Stromal cell of bone marrow (primary cell): ENCODE measurements around the gene CHIT1.
"Not testable (repeated sequence)": the region's sequence is repeated elsewhere in the genome, so short reads cannot be mapped to it uniquely, and the experiment has no call there.

Experiments used
- DNase-seq: peaks from one replicate; pipeline ENCODE4 v3.0.0-alpha.2; 2012; ENCODE audit warnings: low read depth

CHIT1 gene

GRCh38 chr1:203229471-203230135 is at the start of gene CHIT1:
TSS of gene CHIT1 (minus strand) at chr1:203229673. CDS start at chr1:203229636, 37 bp downstream.
- DNase-seq: no peak

GRCh38 chr1:203278885-203279406 is 49.5 kb upstream of the CHIT1 start:
- no peak for DNase-seq

GRCh38 chr1:203278082-203278884 is 48.8 kb upstream of the CHIT1 start:
- DNase-seq: peak; percentile 68

GRCh38 chr1:203276916-203277545 is 47.6 kb upstream of the CHIT1 start:
- no peak for DNase-seq

GRCh38 chr1:203276408-203276807 is 46.9 kb upstream of the CHIT1 start:
- no peak for DNase-seq

GRCh38 chr1:203275656-203276272 is 46.3 kb upstream of the CHIT1 start:
- DNase-seq: no peak

- DNase-seq: no peak
Measured at GRCh38 chr1:203274603-203275381, 45.3 kb upstream of the CHIT1 start.

- DNase-seq: no peak
Measured at GRCh38 chr1:203273869-203274602, 44.6 kb upstream of the CHIT1 start.

GRCh38 chr1:203273206-203273868 is 43.9 kb upstream of the CHIT1 start:
- peak; percentile 73 for DNase-seq

- DNase-seq: no peak
Measured at GRCh38 chr1:203272633-203273205, 43.2 kb upstream of the CHIT1 start.

- no peak for DNase-seq
Measured at GRCh38 chr1:203271962-203272632, 42.6 kb upstream of the CHIT1 start.

- no peak for DNase-seq
Measured at GRCh38 chr1:203271018-203271743, 41.7 kb upstream of the CHIT1 start.

- DNase-seq: no peak
Measured at GRCh38 chr1:203270448-203270847, 41.0 kb upstream of the CHIT1 start.

GRCh38 chr1:203269654-203270020 is 40.2 kb upstream of the CHIT1 start:
- no peak for DNase-seq

- DNase-seq: no peak
Measured at GRCh38 chr1:203268901-203269653, 39.6 kb upstream of the CHIT1 start.

- no peak for DNase-seq
Measured at GRCh38 chr1:203267912-203268311, 38.4 kb upstream of the CHIT1 start.

GRCh38 chr1:203267347-203267846 is 37.9 kb upstream of the CHIT1 start:
- peak; percentile 85 for DNase-seq

GRCh38 chr1:203266140-203266539 is 36.7 kb upstream of the CHIT1 start:
- DNase-seq: not testable (repeated sequence)
